Muscle layer of duodenum (tissue), 2 donors: Measurements from ENCODE around the gene SIGLEC14.

Source experiments
- H3K27ac ChIP-seq: one replicate; pipeline ENCODE4 v1.7.0; 2013; ENCODE audit warnings: mild to moderate bottlenecking, low read length
- H3K27me3 ChIP-seq: one replicate; pipeline ENCODE4 v1.7.0; 2013; ENCODE audit warnings: low read depth, mild to moderate bottlenecking, control low read depth, low read length
- H3K36me3 ChIP-seq, 2 donors: one replicate each; pipeline ENCODE4 v1.7.0; 2013; ENCODE audit warnings: low read length in 2 of 2, control low read depth in 1 of 2, mild to moderate bottlenecking in 1 of 2; ENCODE audit not compliant: insufficient read depth in 2 of 2, control insufficient read depth in 1 of 2
- H3K4me1 ChIP-seq, 2 donors: one replicate each; pipeline ENCODE4 v1.7.0; 2013; ENCODE audit warnings: low read length in 2 of 2, mild to moderate bottlenecking in 2 of 2, control low read depth in 1 of 2, moderate library complexity in 1 of 2; ENCODE audit not compliant: insufficient read depth in 2 of 2, control insufficient read depth in 1 of 2
- H3K4me3 ChIP-seq, 2 donors: one replicate each; pipeline ENCODE4 v1.7.0; 2013; ENCODE audit warnings: low read length in 2 of 2, low read depth in 1 of 2, mild to moderate bottlenecking in 1 of 2
- H3K9me3 ChIP-seq, 2 donors: one replicate each; pipeline ENCODE4 v1.7.0; 2013; ENCODE audit warnings: low read length in 2 of 2, control low read depth in 1 of 2, mild to moderate bottlenecking in 1 of 2; ENCODE audit not compliant: control insufficient read depth in 1 of 2
- donor health status: healthy.

The SIGLEC14 gene

GRCh38 chr19:51593138-51593890 is 53.3 kb downstream of the SIGLEC14 start:
- Histone ChIP-seq H3K9me3 (no peaks in the 10 kb centered on the region), H3K4me1 (peaks cover 7 to 15% of the 10 kb centered on the region in 2 donors), H3K27me3 (no peaks in the 10 kb centered on the region), H3K4me3 (peak overlapping the region; percentile 85 to 91), H3K36me3 (peaks cover 0 to under 1% of the 10 kb centered on the region in 2 donors), H3K27ac (no peak overlapping the region)
